Activated naive CD8-positive, alpha-beta T cell (primary cell): ENCODE data around the gene MAN1A2.

Experiments used
- H3K27ac Mint-ChIP-seq: one replicate; pipeline ENCODE4 v1.8.0; 2021; ENCODE audit warnings: mixed read lengths
- H3K27me3 Mint-ChIP-seq: one replicate; pipeline ENCODE4 v1.8.0; 2021; ENCODE audit warnings: mixed read lengths
- H3K36me3 Mint-ChIP-seq: one replicate; pipeline ENCODE4 v1.8.0; 2021; ENCODE audit warnings: mixed read lengths
- H3K4me1 Mint-ChIP-seq: one replicate; pipeline ENCODE4 v1.8.0; 2021; ENCODE audit warnings: low read depth, mixed read lengths
- H3K4me3 Mint-ChIP-seq: one replicate; pipeline ENCODE4 v1.8.0; 2021; ENCODE audit warnings: mild to moderate bottlenecking, mixed read lengths
- H3K9me3 Mint-ChIP-seq: one replicate; pipeline ENCODE4 v1.8.0; 2021; ENCODE audit warnings: low read depth, mixed read lengths

Gene MAN1A2

DNA sequence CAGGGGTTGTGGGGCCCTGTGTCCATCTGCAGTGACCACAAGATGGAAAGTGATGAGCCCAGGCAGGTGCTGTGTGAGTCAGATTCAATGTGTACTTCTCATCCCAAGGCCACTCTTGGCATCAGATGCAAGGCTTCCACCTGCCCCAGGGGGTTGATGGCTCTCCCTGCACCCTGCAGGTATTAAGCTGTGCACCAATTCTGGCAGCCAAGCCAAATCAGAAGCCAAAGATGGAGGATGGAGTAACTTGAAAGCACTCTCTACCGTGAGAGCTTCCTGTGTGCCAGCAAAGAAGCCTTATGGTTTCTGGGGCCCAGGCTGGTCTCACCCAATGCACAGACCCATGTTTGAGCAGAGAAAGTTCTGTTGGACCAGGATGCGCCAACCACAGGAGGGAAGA is 194.3 kb downstream of the MAN1A2 start:
- Mint-ChIP-seq H3K4me1 (no peaks in the 10 kb centered on the region), H3K9me3 (no peaks in the 10 kb centered on the region), H3K36me3 (peaks cover 4% of the 10 kb centered on the region), H3K4me3 (no peak overlapping the region), H3K27ac (no peak overlapping the region), H3K27me3 (peaks cover 4% of the 10 kb centered on the region)

DNA sequence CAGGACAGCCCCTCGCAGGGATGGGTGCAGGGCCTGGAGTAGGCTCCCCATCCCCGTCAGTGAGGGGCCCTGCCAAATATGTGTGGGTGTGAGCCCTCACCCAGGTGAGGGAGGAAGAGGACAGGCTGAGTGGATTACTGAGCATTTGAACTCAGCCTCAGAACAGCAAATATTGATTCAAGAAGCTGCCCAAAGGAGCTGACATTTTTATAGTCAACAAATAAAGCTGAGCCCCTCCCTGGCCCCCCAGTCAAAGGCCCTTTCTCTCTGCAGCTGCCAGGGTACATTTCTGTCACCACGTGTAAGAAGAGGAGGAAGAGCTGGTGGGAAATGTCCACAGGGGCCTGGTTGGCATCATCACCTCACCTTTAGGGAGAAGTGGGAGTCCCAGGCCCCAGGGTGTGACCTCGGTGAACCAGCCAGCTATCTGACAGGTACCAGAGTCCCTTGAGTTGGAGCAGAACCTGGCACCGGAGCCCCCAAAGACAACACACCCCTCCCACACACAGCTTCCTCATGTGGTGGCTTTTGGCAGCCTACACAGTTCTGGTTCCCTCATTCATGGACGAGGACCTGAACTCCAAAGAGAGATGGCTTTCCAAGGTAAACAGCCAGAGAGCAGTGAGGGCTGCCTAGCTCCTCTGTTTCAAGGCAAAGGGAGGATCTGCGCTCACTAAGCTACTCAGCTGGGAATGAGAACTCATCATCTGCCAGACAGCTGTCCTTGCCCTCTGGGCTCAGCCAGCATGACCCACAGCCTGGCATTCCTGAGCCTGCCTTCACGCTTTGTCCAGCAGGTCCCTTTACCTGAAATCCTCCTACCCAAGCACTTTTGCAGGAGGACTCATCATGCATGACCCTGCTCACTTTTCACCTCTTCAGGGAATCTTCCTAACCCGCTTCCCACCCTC is 195.6 kb downstream of the MAN1A2 start:
- no peak overlapping the region for H3K4me3 Mint-ChIP-seq
- peaks cover 2% of the 10 kb centered on the region for H3K27me3 Mint-ChIP-seq
- no peaks in the 10 kb centered on the region for H3K4me1 Mint-ChIP-seq
- no peaks in the 10 kb centered on the region for H3K9me3 Mint-ChIP-seq
- peaks cover 3% of the 10 kb centered on the region for H3K36me3 Mint-ChIP-seq
- no peak overlapping the region for H3K27ac Mint-ChIP-seq

GRCh38 chr1:117563492-117563875 is 196.2 kb downstream of the MAN1A2 start:
- peaks cover 3% of the 10 kb centered on the region for H3K36me3 Mint-ChIP-seq
- H3K4me3 Mint-ChIP-seq: no peak overlapping the region
- no peaks in the 10 kb centered on the region for H3K4me1 Mint-ChIP-seq
- no peak overlapping the region for H3K27ac Mint-ChIP-seq
- H3K9me3 Mint-ChIP-seq: no peaks in the 10 kb centered on the region
- peaks cover 2% of the 10 kb centered on the region for H3K27me3 Mint-ChIP-seq

DNA sequence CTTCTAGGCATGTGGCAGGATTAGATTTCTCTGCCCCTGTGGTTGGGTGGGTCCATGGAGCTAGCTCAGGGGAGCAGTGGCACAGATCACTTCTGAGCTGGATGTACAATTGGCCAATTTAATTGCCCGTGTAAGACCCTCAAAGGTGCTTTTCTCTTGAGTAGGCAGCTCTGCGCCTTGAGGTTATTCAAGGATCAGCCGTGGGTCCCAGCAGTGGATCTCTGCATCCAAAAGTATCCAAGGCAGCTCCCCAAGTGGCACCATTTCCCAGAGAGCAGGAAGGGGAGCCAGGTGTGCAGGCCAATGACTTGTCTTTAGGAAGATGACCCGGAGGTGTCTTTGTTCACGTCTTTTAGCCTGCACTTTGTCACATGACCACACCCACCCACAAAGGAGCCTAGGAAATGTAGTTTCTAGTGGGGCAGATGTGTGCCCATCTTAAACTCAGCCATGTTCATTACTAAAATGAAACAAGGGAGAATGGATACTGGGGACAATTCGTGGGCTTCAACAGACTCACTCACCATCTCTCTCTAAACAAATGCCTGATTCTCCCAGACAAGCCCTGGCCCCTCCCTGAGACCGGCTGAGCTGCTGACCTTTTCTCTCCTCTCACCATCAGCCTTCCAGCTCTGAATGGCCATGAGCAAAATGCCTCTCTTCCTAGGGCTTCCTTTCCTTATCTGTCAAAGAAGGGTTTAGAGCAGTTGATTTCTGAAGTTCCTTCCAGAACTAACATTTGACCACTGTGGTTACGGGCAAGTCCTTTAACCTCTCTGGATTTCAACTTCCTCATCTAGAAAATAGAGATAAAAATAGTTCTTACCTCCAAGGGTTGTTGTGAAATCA is 197.2 kb downstream of the MAN1A2 start:
- Mint-ChIP-seq H3K9me3 (no peaks in the 10 kb centered on the region), H3K27ac (no peak overlapping the region), H3K4me3 (no peak overlapping the region), H3K27me3 (peaks cover 2% of the 10 kb centered on the region), H3K36me3 (no peaks in the 10 kb centered on the region), H3K4me1 (no peaks in the 10 kb centered on the region)

DNA sequence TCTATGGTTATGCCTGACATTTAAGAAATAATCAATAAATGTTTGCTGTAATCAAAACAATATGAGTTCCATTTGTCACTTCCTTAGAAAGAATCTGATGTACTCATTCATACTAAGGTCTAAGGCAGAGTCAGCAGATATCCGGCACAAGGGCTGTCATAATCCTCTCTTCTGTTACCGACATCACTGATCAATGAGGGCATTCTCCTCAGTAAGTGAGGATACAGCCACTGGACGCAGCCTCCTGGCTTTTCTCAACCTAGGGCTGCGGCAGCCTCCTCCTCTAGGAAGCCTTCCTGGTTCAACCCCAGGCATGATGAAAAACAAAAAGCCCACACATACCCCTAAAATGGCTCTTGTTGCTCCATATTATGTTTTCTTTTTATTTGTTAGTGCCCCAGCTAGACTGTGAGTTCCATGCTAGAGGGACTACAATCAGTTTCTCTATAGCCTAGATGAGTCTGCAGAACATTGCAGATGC is 197.9 kb downstream of the MAN1A2 start:
- Mint-ChIP-seq H3K4me1 (no peaks in the 10 kb centered on the region), H3K27ac (no peak overlapping the region), H3K4me3 (no peak overlapping the region), H3K27me3 (peaks cover 2% of the 10 kb centered on the region), H3K36me3 (no peaks in the 10 kb centered on the region), H3K9me3 (no peaks in the 10 kb centered on the region)

GRCh38 chr1:117565745-117566455 is 198.7 kb downstream of the MAN1A2 start:
- Mint-ChIP-seq H3K36me3 (no peaks in the 10 kb centered on the region), H3K4me3 (no peak overlapping the region), H3K4me1 (no peaks in the 10 kb centered on the region), H3K27ac (no peak overlapping the region), H3K27me3 (peaks cover 2% of the 10 kb centered on the region), H3K9me3 (no peaks in the 10 kb centered on the region)

DNA sequence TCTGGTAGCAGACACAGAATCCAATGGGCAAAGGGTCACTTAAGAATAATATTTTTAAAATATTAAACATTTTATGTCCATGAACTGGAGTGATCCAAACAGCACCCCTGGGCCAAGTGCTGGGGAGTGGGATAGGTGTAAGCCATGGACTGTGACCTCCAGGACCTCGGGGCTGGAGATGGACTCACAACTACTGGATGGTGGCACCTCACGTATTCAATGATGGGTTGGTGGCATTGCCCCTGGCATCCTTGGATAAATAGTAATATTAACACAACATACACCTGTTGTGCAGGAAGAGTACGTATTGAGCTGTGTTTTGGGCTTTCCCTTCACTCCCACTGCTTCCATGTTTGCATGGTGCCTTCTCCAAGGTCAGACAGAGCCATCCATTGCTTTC is 199.3 kb downstream of the MAN1A2 start:
- Mint-ChIP-seq H3K4me1 (peaks cover 2% of the 10 kb centered on the region), H3K9me3 (no peaks in the 10 kb centered on the region), H3K36me3 (no peaks in the 10 kb centered on the region), H3K4me3 (no peak overlapping the region), H3K27me3 (peaks cover 2% of the 10 kb centered on the region), H3K27ac (no peak overlapping the region)

DNA sequence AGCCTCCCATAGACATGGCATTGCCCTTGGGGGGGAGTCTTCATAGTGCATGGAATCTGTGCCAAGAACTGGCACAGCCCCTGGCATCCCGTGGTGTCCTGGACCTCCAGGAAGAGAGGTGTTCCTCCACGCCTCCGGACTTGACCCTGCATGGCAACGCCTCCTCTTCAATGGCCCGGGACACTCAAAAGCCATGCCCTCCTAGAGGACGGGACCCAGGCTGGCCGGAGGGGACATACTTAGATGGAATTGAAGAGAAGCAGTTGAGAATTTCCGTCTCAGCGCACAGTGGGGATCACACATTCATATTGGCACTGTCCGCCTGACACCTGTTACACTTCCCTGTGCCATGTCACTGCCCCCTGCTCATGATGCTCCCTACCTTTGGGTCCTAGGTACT is 200.2 kb downstream of the MAN1A2 start:
- Mint-ChIP-seq H3K27ac (no peak overlapping the region), H3K9me3 (no peaks in the 10 kb centered on the region), H3K27me3 (peaks cover 2% of the 10 kb centered on the region), H3K4me1 (peaks cover 9% of the 10 kb centered on the region), H3K36me3 (no peaks in the 10 kb centered on the region), H3K4me3 (no peak overlapping the region)

GRCh38 chr1:117567976-117568375 is 200.7 kb downstream of the MAN1A2 start:
- Mint-ChIP-seq H3K36me3 (no peaks in the 10 kb centered on the region), H3K27me3 (peaks cover 2% of the 10 kb centered on the region), H3K4me3 (no peak overlapping the region), H3K4me1 (peaks cover 15% of the 10 kb centered on the region), H3K9me3 (no peaks in the 10 kb centered on the region), H3K27ac (no peak overlapping the region)

GRCh38 chr1:117568999-117569398 is 201.8 kb downstream of the MAN1A2 start:
- H3K9me3 Mint-ChIP-seq: no peaks in the 10 kb centered on the region
- no peak overlapping the region for H3K4me3 Mint-ChIP-seq
- H3K27ac Mint-ChIP-seq: no peak overlapping the region
- H3K4me1 Mint-ChIP-seq: peaks cover 22% of the 10 kb centered on the region
- peaks cover 2% of the 10 kb centered on the region for H3K27me3 Mint-ChIP-seq
- no peaks in the 10 kb centered on the region for H3K36me3 Mint-ChIP-seq

DNA sequence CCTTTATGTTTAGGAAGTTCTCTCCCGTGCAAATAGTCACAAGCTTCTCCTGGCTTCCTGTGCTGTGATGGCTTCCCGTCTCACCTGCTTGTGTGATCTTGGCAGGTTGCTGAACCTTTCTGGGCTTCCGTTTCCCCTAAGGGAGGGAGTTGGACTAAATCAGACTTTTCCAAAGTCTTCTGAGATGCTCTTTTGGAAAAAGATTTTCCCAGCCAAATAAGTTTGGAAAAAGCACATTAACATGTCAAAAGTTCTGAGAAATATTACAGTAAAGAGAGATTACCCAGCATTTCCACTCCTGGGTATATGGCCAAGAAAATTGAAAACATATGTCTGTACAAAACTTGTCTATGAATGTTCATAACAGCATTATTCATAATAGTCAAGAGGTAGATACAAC is 202.6 kb downstream of the MAN1A2 start:
- H3K36me3 Mint-ChIP-seq: no peaks in the 10 kb centered on the region
- peaks cover 24% of the 10 kb centered on the region for H3K4me1 Mint-ChIP-seq
- H3K4me3 Mint-ChIP-seq: no peak overlapping the region
- no peak overlapping the region for H3K27ac Mint-ChIP-seq
- no peaks in the 10 kb centered on the region for H3K27me3 Mint-ChIP-seq
- no peaks in the 10 kb centered on the region for H3K9me3 Mint-ChIP-seq

DNA sequence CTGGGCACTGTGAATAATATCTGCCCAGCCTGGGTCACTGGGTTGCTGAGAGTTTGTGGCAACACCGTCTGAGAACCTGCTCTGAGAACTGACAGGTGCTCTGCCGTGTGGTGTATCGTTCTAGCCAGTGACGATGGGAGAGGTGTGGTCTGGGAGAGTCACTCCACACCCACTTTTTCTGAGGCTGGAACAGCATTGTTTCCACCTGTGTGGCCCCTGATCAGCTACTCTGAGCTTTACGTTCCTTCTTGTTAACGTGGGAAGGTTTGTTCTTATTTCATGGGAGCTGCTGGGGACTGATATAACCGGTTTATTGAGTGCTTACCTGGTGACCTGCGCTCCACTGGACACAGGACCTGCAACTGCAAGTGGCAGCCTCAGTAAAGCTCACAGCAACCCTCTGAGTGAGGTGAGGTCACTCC is 203.8 kb downstream of the MAN1A2 start:
- Mint-ChIP-seq H3K4me1 (peaks cover 24% of the 10 kb centered on the region), H3K4me3 (no peak overlapping the region), H3K27me3 (no peaks in the 10 kb centered on the region), H3K36me3 (no peaks in the 10 kb centered on the region), H3K9me3 (no peaks in the 10 kb centered on the region), H3K27ac (no peak overlapping the region)

DNA sequence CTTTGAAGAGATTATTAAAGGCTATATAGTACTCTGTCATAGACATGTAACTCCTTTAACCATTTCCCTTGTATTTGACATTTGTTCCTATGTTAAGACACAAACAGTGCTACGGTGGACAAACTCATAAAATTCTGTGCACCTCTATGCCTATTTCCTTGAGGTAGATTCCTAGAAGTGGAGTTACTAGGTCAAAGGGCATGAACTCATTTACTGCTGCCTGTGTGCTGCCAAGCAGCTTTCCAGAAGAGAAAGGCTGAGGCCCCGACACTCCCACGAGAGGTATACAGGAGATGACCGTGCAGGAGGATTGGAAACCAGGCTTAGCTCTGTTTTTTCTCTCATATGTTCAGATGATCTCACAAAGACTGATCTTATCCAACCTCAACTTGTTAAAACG is 204.2 kb downstream of the MAN1A2 start:
- Mint-ChIP-seq H3K36me3 (no peaks in the 10 kb centered on the region), H3K27me3 (no peaks in the 10 kb centered on the region), H3K4me3 (no peak overlapping the region), H3K27ac (no peak overlapping the region), H3K4me1 (peaks cover 24% of the 10 kb centered on the region), H3K9me3 (no peaks in the 10 kb centered on the region)

DNA sequence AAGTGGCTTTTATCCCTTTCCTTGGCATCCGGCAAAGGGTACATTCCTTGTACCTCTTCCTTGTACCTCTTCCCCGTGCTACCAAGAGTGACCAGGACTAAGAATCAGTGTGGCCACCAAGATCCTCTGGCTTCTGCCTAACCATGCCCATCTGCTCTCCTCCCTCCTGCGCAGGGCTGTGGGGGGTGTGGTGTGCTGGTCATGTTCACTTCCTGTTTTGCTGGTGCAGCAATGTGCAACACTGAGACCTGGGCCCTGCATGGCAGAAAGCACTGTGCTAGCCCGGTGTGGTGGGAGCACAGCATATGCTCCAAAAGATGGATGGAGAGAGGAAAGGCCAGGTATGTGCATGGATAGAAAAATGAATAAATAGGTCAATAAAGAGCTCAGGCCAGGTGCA is 205.3 kb downstream of the MAN1A2 start:
- Mint-ChIP-seq H3K27me3 (no peaks in the 10 kb centered on the region), H3K9me3 (no peaks in the 10 kb centered on the region), H3K27ac (no peak overlapping the region), H3K36me3 (no peaks in the 10 kb centered on the region), H3K4me1 (peaks cover 24% of the 10 kb centered on the region), H3K4me3 (no peak overlapping the region)
